H1 (cell line): ENCODE data around the gene NPR1. TPM values are rescaled to one million over a fixed set of nuclear protein-coding genes. Genes with fewer than 3 reads are reported as not detected.
A peak's percentile ranks its signal among the peaks of the same experiment; 100 is the strongest.

Source experiments
- CTCF ChIA-PET: fragments of 300-600 bp; sonication (Branson Sonifier 250); formaldehyde crosslinking; loops from one replicate; lab custom pipeline; 2021; ENCODE audit not compliant: partially characterized antibody; lab: Charles Lee
- POLR2A ChIA-PET: fragments of 300-600 bp; sonication (Branson Sonifier 250); formaldehyde crosslinking; loops from one replicate; lab custom pipeline; 2021; ENCODE audit warnings: inconsistent platforms; ENCODE audit not compliant: partially characterized antibody; lab: Charles Lee
- DNase-seq, 2 experiments: peaks; one replicate each; pipeline versions ENCODE4 v3.0.0 to v3.0.0-alpha.2; 2010 to 2022; ENCODE audit warnings: low spot score in 2 of 2, low read depth in 1 of 2, mixed read lengths in 1 of 2
- FAIRE-seq: peaks from 2 replicates; lab custom pipeline; 2011; peaks lifted over from hg19 to GRCh38; lab: Jason Lieb, UNC
- H2AFZ ChIP-seq: 2 replicates; pipeline ENCODE4 v1.8.1; 2012; ENCODE audit warnings: low read length, inconsistent platforms
- H2AK5ac ChIP-seq: 2 replicates; pipeline ENCODE4 v1.6.1; 2013; ENCODE audit warnings: low read depth, low read length
- H2BK120ac ChIP-seq: replicated peaks from 2 replicates; pipeline ENCODE3; 2013; ENCODE audit warnings: low read depth, low read length, inconsistent platforms
- H2BK12ac ChIP-seq: 2 replicates; pipeline ENCODE4 v1.6.1; 2013; ENCODE audit warnings: low read depth, low read length
- H2BK15ac ChIP-seq: 2 replicates; pipeline ENCODE4 v1.6.1; 2013; ENCODE audit warnings: low read length
- H2BK20ac ChIP-seq: 2 replicates; pipeline ENCODE4 v1.6.1; 2013; ENCODE audit warnings: low read length
- H2BK5ac ChIP-seq: 2 replicates; pipeline ENCODE4 v1.6.1; 2013; ENCODE audit warnings: low read depth, low read length
- H3K14ac ChIP-seq: 2 replicates; pipeline ENCODE4 v1.6.1; 2013; ENCODE audit warnings: inconsistent platforms; ENCODE audit not compliant: insufficient read length
- H3K18ac ChIP-seq: 2 replicates; pipeline ENCODE4 v1.6.1; 2013; ENCODE audit warnings: low read length; ENCODE audit errors: extremely low read depth
- H3K23ac ChIP-seq: 2 replicates; pipeline ENCODE4 v1.6.1; 2013; ENCODE audit warnings: inconsistent platforms; ENCODE audit not compliant: insufficient read length
- H3K23me2 ChIP-seq: 2 replicates; pipeline ENCODE4 v1.6.1; 2013; ENCODE audit warnings: low read depth, low read length
- H3K27ac ChIP-seq: 2 replicates; pipeline ENCODE4 v1.6.1; 2011; ENCODE audit warnings: low read depth, low read length, inconsistent platforms
- H3K27me3 ChIP-seq, 4 experiments: replicated peaks in 1 of 4; 1 replicate in 1 of 4; 2 replicates in 3 of 4; pipeline versions ENCODE4 v1.6.1 to v1.8.1; 2011 to 2013; ENCODE audit warnings: low read length in 3 of 4, mild to moderate bottlenecking in 3 of 4, inconsistent platforms in 2 of 4, mixed read lengths in 2 of 4, moderate library complexity in 1 of 4; ENCODE audit not compliant: control insufficient read depth in 3 of 4, insufficient read depth in 3 of 4; ENCODE audit errors: extremely low read depth in 1 of 4
- H3K36me3 ChIP-seq, 4 experiments: 2 replicates each; pipeline versions ENCODE4 v1.6.1 to v1.8.1; 2011 to 2013; ENCODE audit warnings: mild to moderate bottlenecking in 4 of 4, low read length in 3 of 4, moderate library complexity in 2 of 4, control low read depth in 1 of 4, inconsistent platforms in 1 of 4; ENCODE audit not compliant: insufficient read depth in 4 of 4, control insufficient read depth in 2 of 4
- H3K4ac ChIP-seq: replicated peaks from 2 replicates; pipeline ENCODE3; 2013; ENCODE audit warnings: low read length, low read depth, mixed read lengths, inconsistent platforms; ENCODE audit not compliant: insufficient read length
- H3K4me1 ChIP-seq, 4 experiments: replicated peaks in 1 of 4; 1 replicate in 1 of 4; 2 replicates in 3 of 4; pipeline versions ENCODE4 v1.6.1 to v1.8.1; 2011 to 2013; ENCODE audit warnings: low read length in 3 of 4, inconsistent platforms in 2 of 4, mixed read lengths in 1 of 4; ENCODE audit not compliant: insufficient read depth in 4 of 4, control insufficient read depth in 3 of 4
- H3K4me2 ChIP-seq, 2 experiments: 2 replicates each; pipeline versions ENCODE4 v1.6.1 to v1.8.1; 2011 to 2013; ENCODE audit warnings: low read depth in 2 of 2, low read length in 2 of 2, control low read depth in 1 of 2, inconsistent platforms in 1 of 2, mild to moderate bottlenecking in 1 of 2; ENCODE audit not compliant: insufficient read depth in 1 of 2
- H3K4me3 ChIP-seq, 4 experiments: fragments of 200-600, 300-600 bp in 1 of 4; sonication (generic), shearing (Covaris generic), sonication (Bioruptor Twin) in 1 of 4; 2 replicates each; pipeline versions ENCODE4 v1.5.1 to v1.8.1; 2011 to 2016; ENCODE audit warnings: low read length in 4 of 4, low read depth in 3 of 4, control low read depth in 2 of 4, inconsistent platforms in 2 of 4, mild to moderate bottlenecking in 2 of 4, mixed read lengths in 1 of 4, moderate library complexity in 1 of 4; ENCODE audit not compliant: insufficient read depth in 2 of 4; ENCODE audit errors: extremely low read depth in 1 of 4
- H3K56ac ChIP-seq: replicated peaks from 2 replicates; pipeline ENCODE3; 2013; ENCODE audit warnings: low read depth, mild to moderate bottlenecking, mixed read lengths, low read length, inconsistent platforms; ENCODE audit not compliant: insufficient read length
- H3K79me1 ChIP-seq: 2 replicates; pipeline ENCODE4 v1.6.1; 2013; ENCODE audit warnings: low read depth, low read length, control low read depth
- H3K79me2 ChIP-seq, 2 experiments: 2 replicates each; pipeline versions ENCODE4 v1.6.1 to v1.8.1; 2012 to 2013; ENCODE audit warnings: low read length in 2 of 2, mild to moderate bottlenecking in 2 of 2, inconsistent platforms in 1 of 2; ENCODE audit not compliant: insufficient read depth in 2 of 2, control insufficient read depth in 1 of 2
- H3K9ac ChIP-seq, 4 experiments: replicated peaks in 1 of 4; 1 replicate in 1 of 4; 2 replicates in 3 of 4; pipeline versions ENCODE4 v1.6.1 to v1.8.1; 2011 to 2013; ENCODE audit warnings: low read depth in 3 of 4, low read length in 3 of 4, control low read depth in 2 of 4, mild to moderate bottlenecking in 2 of 4, moderate library complexity in 2 of 4, inconsistent platforms in 1 of 4; ENCODE audit errors: extremely low read depth in 1 of 4
- H3K9me3 ChIP-seq, 2 experiments: 2 replicates each; pipeline versions ENCODE4 v1.6.1 to v1.8.1; 2012 to 2013; ENCODE audit warnings: mild to moderate bottlenecking in 2 of 2, moderate library complexity in 2 of 2, control low read depth in 1 of 2, inconsistent platforms in 1 of 2, low read depth in 1 of 2, low read length in 1 of 2, mixed read lengths in 1 of 2; ENCODE audit not compliant: insufficient read depth in 2 of 2
- H4K20me1 ChIP-seq, 2 experiments: replicated peaks in 1 of 2; 2 replicates each; pipeline versions ENCODE3 to v1.8.1; 2011 to 2013; ENCODE audit warnings: inconsistent platforms in 2 of 2, low read length in 2 of 2, mild to moderate bottlenecking in 1 of 2; ENCODE audit not compliant: insufficient read depth in 2 of 2, control insufficient read depth in 1 of 2
- H4K5ac ChIP-seq: 2 replicates; pipeline ENCODE4 v1.6.1; 2013; ENCODE audit warnings: low read length, low read depth, mixed read lengths, inconsistent platforms; ENCODE audit not compliant: insufficient read length
- H4K8ac ChIP-seq: 2 replicates; pipeline ENCODE4 v1.8.0; 2013; ENCODE audit warnings: mild to moderate bottlenecking, moderate library complexity, low read length, inconsistent platforms; ENCODE audit not compliant: insufficient read depth; ENCODE audit errors: extremely low read depth
- H4K91ac ChIP-seq: replicated peaks from 2 replicates; pipeline ENCODE3; 2013; ENCODE audit warnings: low read length, mixed read lengths, inconsistent platforms; ENCODE audit not compliant: insufficient read length
- CBX5 ChIP-seq: fragments of 300-800, 300-1000 bp; sonication (generic); IDR thresholded peaks from 2 replicates; pipeline ENCODE4 v1.7.1; 2016; ENCODE audit warnings: antibody characterized with exemption, low read length, low read depth
- CEBPB ChIP-seq: IDR thresholded peaks from 2 replicates; pipeline ENCODE4 v1.6.1; 2012; ENCODE audit warnings: low read depth, low read length
- CHD1 ChIP-seq: IDR thresholded peaks from 2 replicates; pipeline ENCODE4 v1.6.1; 2012; ENCODE audit warnings: low read depth, low read length, improper control_type of control experiment
- CREB1 ChIP-seq: IDR thresholded peaks from 2 replicates; pipeline ENCODE4 v1.6.1; 2012; ENCODE audit warnings: inconsistent platforms
- HDAC2 ChIP-seq, 2 experiments: fragments of 300-600 bp in 1 of 2; sonication (generic) in 1 of 2; IDR thresholded peaks; 2 replicates each; pipeline ENCODE4 v1.6.1; 2011 to 2012; ENCODE audit warnings: low read depth in 2 of 2, low read length in 2 of 2, mild to moderate bottlenecking in 2 of 2, moderate library complexity in 2 of 2, borderline replicate concordance in 1 of 2, inconsistent platforms in 1 of 2
- RFX5 ChIP-seq: IDR thresholded peaks from 2 replicates; pipeline ENCODE4 v1.6.1; 2011; ENCODE audit warnings: low read depth, low read length, improper control_type of control experiment, borderline replicate concordance
- RXRA ChIP-seq: IDR thresholded peaks from 2 replicates; pipeline ENCODE4 v1.6.1; 2011; ENCODE audit warnings: low read depth, mild to moderate bottlenecking, low read length, moderate library complexity; ENCODE audit not compliant: insufficient read depth
- SIX5 ChIP-seq: IDR thresholded peaks from 2 replicates; pipeline ENCODE4 v1.6.1; 2011; ENCODE audit warnings: mild to moderate bottlenecking, low read depth, low read length
- SUZ12 ChIP-seq: fragments of 200-600 bp; sonication (generic); IDR thresholded peaks from 2 replicates; pipeline ENCODE4 v1.6.1; 2012; ENCODE audit warnings: mild to moderate bottlenecking, inconsistent platforms, low read length, moderate library complexity, mixed read lengths
- TAF1 ChIP-seq: IDR thresholded peaks from 2 replicates; pipeline ENCODE4 v1.6.1; 2011; ENCODE audit warnings: mild to moderate bottlenecking, low read depth, low read length
- TCF12 ChIP-seq: IDR thresholded peaks from 2 replicates; pipeline ENCODE4 v1.6.1; 2011; ENCODE audit warnings: low read depth, mild to moderate bottlenecking, low read length
- YY1 ChIP-seq: IDR thresholded peaks from 2 replicates; pipeline ENCODE4 v1.6.1; 2011; ENCODE audit warnings: low read depth, mild to moderate bottlenecking, low read length
- ZNF274 ChIP-seq: IDR thresholded peaks from 2 replicates; pipeline ENCODE4 v1.7.0; 2012; ENCODE audit warnings: low read length, borderline replicate concordance; ENCODE audit errors: extremely low read depth
- WGBS, 2 experiments: shearing (Covaris generic) in 1 of 2; methylation state at CpG; one replicate each; pipeline versions ENCODE4 v1.1.6 to v1.1.7; 2013 to 2015; ENCODE audit warnings: low lambda C conversion rate in 2 of 2, mixed read lengths in 2 of 2, inconsistent platforms in 1 of 2, low coverage in 1 of 2, missing lambda C conversion rate in 1 of 2; ENCODE audit not compliant: insufficient replicate concordance in 2 of 2, insufficient coverage in 1 of 2, insufficient read length in 1 of 2; ENCODE audit errors: extremely low coverage in 1 of 2, missing lambda C conversion rate in 1 of 2; 5-methylcytosine and 5-hydroxymethylcytosine counted together
- polyA plus RNA-seq, 7 experiments: library from polyadenylated mRNA; depleted of rRNA in 3 of 7; stranded (reverse) in 5 of 7; unstranded in 2 of 7; fragments of >200 nt in 5 of 7; fragments of 200-250 nt in 2 of 7; gene quantifications; 1 replicate in 5 of 7; 2 replicates in 1 of 7; 4 replicates in 1 of 7; pipeline versions ENCODE4 v1.2.1 to v1.2.3, GENCODE V29; 2011 to 2013; ENCODE audit warnings: missing spikeins in 2 of 7, mixed read lengths in 2 of 7
- total RNA-seq: library from RNA; stranded (reverse); fragmentation: NEBNext Ultra II Directional; extraction: Animal tissue kit (Norgen Biotek cat#: 25700); gene quantifications from 2 replicates; pipeline ENCODE4 v1.2.1, GENCODE V29; 2021
- TF ChIP-seq, protein P1 (sequence below): IDR thresholded peaks from 2 replicates; pipeline ENCODE4 v1.6.1; 2012; ENCODE audit warnings: inconsistent platforms

The NPR1 gene
- total and polyA plus RNA-seq, 2 of the 8 experiments (the other 6 are each of a cell fraction or from before 2014, with no cell fraction given) = 11.7 to 13.2 TPM

DNA sequence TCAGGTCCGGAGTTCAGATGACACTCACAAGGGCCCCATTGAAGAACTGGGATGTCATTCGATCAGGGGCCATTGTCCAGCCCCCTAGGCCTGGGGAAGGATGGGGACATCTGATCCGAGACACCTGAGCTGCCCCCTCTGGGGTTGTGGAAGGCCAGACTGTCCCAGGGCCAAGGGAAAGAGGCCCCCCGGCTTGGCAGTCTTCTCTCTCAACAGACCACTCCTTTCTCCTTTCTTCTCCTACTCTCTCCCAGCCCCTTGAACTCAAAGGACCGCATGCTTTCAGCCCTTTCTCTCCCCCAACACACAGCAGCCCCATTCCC, 49.2 kb upstream of the NPR1 start:
- H2BK15ac ChIP-seq = no peak overlapping the region
- peaks cover 0 to 4% (median 1%) of the 10 kb centered on the region in 4 experiments; a peak in 3 of 8 replicates for H3K36me3 ChIP-seq
- H3K23me2 ChIP-seq = peaks cover 7% of the 10 kb centered on the region
- no peak overlapping the region for H3K27ac ChIP-seq
- ChIA-PET CTCF (interaction anchor here (0.5 to 10.2 kb wide), 24 partner anchors 10 to 357 kb away, joined by 3 to 115 read pairs (median 6); partner anchors contain the start of genes S100A14, S100A16, S100A4 and S100A6), POLR2A (interaction anchor here (0.6 to 15.6 kb wide), 8 partner anchors 10 to 361 kb away, joined by 3 to 261 read pairs (median 4); partner anchors contain the start of genes RPS27, S100A14, S100A16 and S100A6)
- no peak overlapping the region for H3K4me2 ChIP-seq
- H3K14ac ChIP-seq = no peak overlapping the region
- 79% methylated on average over 4 of the region's 5 CpGs; no CpG with 5 or more reads in 1 of the 2 experiments for WGBS, 2 experiments
- no peak overlapping the region for H3K4ac ChIP-seq
- no peak overlapping the region for H3K18ac ChIP-seq
- DNase-seq = no peak
- peaks cover 0 to 16% (median 11%) of the 10 kb centered on the region in 4 experiments; a peak in 6 of 7 replicates for H3K4me1 ChIP-seq
- H3K9me3 ChIP-seq = no peaks in the 10 kb centered on the region
- H3K56ac ChIP-seq = no peak overlapping the region
- no peak overlapping the region for H2AK5ac ChIP-seq
- no peaks in the 10 kb centered on the region for H4K20me1 ChIP-seq
- H3K27me3 ChIP-seq = no peaks in the 10 kb centered on the region
- no peak overlapping the region for H2BK120ac ChIP-seq
- H3K79me2 ChIP-seq = no peaks in the 10 kb centered on the region
- no peak overlapping the region for H2AFZ ChIP-seq
- H4K8ac ChIP-seq = no peak overlapping the region
- no peaks in the 10 kb centered on the region for H3K79me1 ChIP-seq
- H3K23ac ChIP-seq = no peak overlapping the region
- H3K4me3 ChIP-seq = no peak overlapping the region
- no peak overlapping the region for H3K9ac ChIP-seq
- no peak overlapping the region for H4K91ac ChIP-seq
- no peak overlapping the region for H2BK5ac ChIP-seq
- H2BK20ac ChIP-seq = no peak overlapping the region
- no peak overlapping the region for H4K5ac ChIP-seq
- H2BK12ac ChIP-seq = 0 out of 2 replicates have a peak overlapping the region, but pooled peaks have one; percentile 17
- no peak for FAIRE-seq
- TF ChIP-seq ZNF274 = no peak
- no peak for TF ChIP-seq CBX5
- no peak for TF ChIP-seq YY1
- TF ChIP-seq HDAC2 (IDR thresholded peaks at IDR 0.05; ENCODE audit: borderline replicate concordance in 1 of 2, low read depth in 2 of 2, low read length in 2 of 2) = no peak
- TF ChIP-seq SUZ12 = no peak
- no peak for TF ChIP-seq TCF12
- no peak for TF ChIP-seq TAF1
- no peak for TF ChIP-seq CHD1
- TF ChIP-seq CREB1 = no peak
- TF ChIP-seq RXRA = no peak
- TF ChIP-seq RFX5 = no peak
- TF ChIP-seq, protein P1, sequence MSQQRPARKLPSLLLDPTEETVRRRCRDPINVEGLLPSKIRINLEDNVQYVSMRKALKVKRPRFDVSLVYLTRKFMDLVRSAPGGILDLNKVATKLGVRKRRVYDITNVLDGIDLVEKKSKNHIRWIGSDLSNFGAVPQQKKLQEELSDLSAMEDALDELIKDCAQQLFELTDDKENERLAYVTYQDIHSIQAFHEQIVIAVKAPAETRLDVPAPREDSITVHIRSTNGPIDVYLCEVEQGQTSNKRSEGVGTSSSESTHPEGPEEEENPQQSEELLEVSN = no peak
- no peak for TF ChIP-seq CEBPB
- TF ChIP-seq SIX5 = no peak
